ENCODE data around the gene KLF9. TPM values are rescaled to one million over a fixed set of nuclear protein-coding genes. Genes with fewer than 3 reads are reported as not detected.

Gene KLF9
- total RNA-seq, 4 donors from 2014 or later, result 286 to 387 (median 351) TPM

- peaks cover 0 to 52% (median 40%) of the 10 kb centered on the region in 4 donors for H3K4me1 ChIP-seq
- H3K4me3 ChIP-seq, result peak overlapping the region; percentile 90 to 96 (median 95)
- WGBS, 2 donors, result 66 to 80% methylated on average over 3 of the region's 3 CpGs
- H3K27me3 ChIP-seq, result no peaks in the 10 kb centered on the region
- TF ChIP-seq EP300 (IDR thresholded peaks at IDR 0.05) (peak in 1 of 2 donors; percentile 3), CTCF (IDR thresholded peaks at IDR 0.05) (no peak)
- H3K36me3 ChIP-seq, result peaks cover 0 to 25% (median 0%) of the 10 kb centered on the region in 3 donors
- no peaks in the 10 kb centered on the region for H3K9me3 ChIP-seq
- H3K27ac ChIP-seq, result peak overlapping the region; percentile 100
- no peak for DNase-seq (ENCODE audit: low spot score in 2 of 2)
These were observed 5.2 kb downstream of the KLF9 start for GRCh38 chr9:70409280-70409679.

- no peaks in the 10 kb centered on the region for H3K9me3 ChIP-seq
- no peak for DNase-seq (ENCODE audit: low spot score in 2 of 2)
- H3K4me1 ChIP-seq, result peaks cover 0 to 60% (median 47%) of the 10 kb centered on the region in 4 donors
- peak overlapping the region; percentile 63 to 89 (median 78) for H3K27ac ChIP-seq
- H3K27me3 ChIP-seq, result no peaks in the 10 kb centered on the region
- H3K36me3 ChIP-seq, result peaks cover 0 to 25% (median 0%) of the 10 kb centered on the region in 3 donors
- WGBS, 2 donors, result 77 to 93% methylated on average over 5 of the region's 5 CpGs
- peak overlapping the region; percentile 4 to 90 (median 30) for H3K4me3 ChIP-seq
- peak in 1 of 2 donors; percentile 54 for TF ChIP-seq EP300 (IDR thresholded peaks at IDR 0.05)
- TF ChIP-seq POLR2A (IDR thresholded peaks at IDR 0.05), result no peak
These were observed 5.9 kb downstream of the KLF9 start for GRCh38 chr9:70408393-70409040.

GRCh38 chr9:70407081-70407503, 7.4 kb downstream of the KLF9 start:
- Histone ChIP-seq H3K9me3 (no peaks in the 10 kb centered on the region), H3K36me3 (peaks cover 0 to 18% (median 0%) of the 10 kb centered on the region in 3 donors), H3K4me1 (peaks cover 0 to 74% (median 60%) of the 10 kb centered on the region in 4 donors), H3K4me3 (peak overlapping the region; percentile 4 to 90 (median 30)), H3K27me3 (no peaks in the 10 kb centered on the region), H3K27ac (peak overlapping the region; percentile 63 to 89 (median 78))
- DNase-seq (ENCODE audit: low spot score in 2 of 2), result no peak
- no peak for TF ChIP-seq POLR2A (IDR thresholded peaks at IDR 0.05)
- TF ChIP-seq EP300 (IDR thresholded peaks at IDR 0.05), result peak in 1 of 2 donors; percentile 17
- 32 to 37% methylated on average over 4 of the region's 4 CpGs for WGBS, 2 donors

- Histone ChIP-seq H3K4me1 (peaks cover 0 to 81% (median 63%) of the 10 kb centered on the region in 4 donors), H3K27me3 (no peaks in the 10 kb centered on the region), H3K4me3 (peak overlapping the region in 3 of 4 donors; percentile 4 to 90 (median 13)), H3K9me3 (no peaks in the 10 kb centered on the region), H3K27ac (peak overlapping the region; percentile 63 to 89 (median 78)), H3K36me3 (peaks cover 0 to 18% (median 0%) of the 10 kb centered on the region in 3 donors)
- no peak for TF ChIP-seq CTCF (IDR thresholded peaks at IDR 0.05)
- peak in 1 of 2 donors; percentile 22 for TF ChIP-seq POLR2A (IDR thresholded peaks at IDR 0.05)
- peak; percentile 37 to 83 for TF ChIP-seq EP300 (IDR thresholded peaks at IDR 0.05)
- no peak for DNase-seq (ENCODE audit: low spot score in 2 of 2)
- WGBS, 2 donors, result 22 to 24% methylated on average over 6 of the region's 6 CpGs
These were observed 8.0 kb downstream of the KLF9 start for GRCh38 chr9:70406434-70406862.

- Histone ChIP-seq H3K4me1 (peaks cover 0 to 86% (median 66%) of the 10 kb centered on the region in 4 donors), H3K36me3 (peaks cover 0 to 18% (median 0%) of the 10 kb centered on the region in 3 donors), H3K27me3 (no peaks in the 10 kb centered on the region), H3K9me3 (no peaks in the 10 kb centered on the region), H3K27ac (peak overlapping the region; percentile 63 to 89 (median 78)), H3K4me3 (peak overlapping the region in 2 of 4 donors; percentile 13 to 90)
- WGBS, 2 donors, result 66 to 68% methylated on average over 3 of the region's 3 CpGs
- TF ChIP-seq EP300 (IDR thresholded peaks at IDR 0.05), result no peak
- no peak for TF ChIP-seq POLR2A (IDR thresholded peaks at IDR 0.05)
- no peak for TF ChIP-seq CTCF (IDR thresholded peaks at IDR 0.05)
- no peak for DNase-seq (ENCODE audit: low spot score in 2 of 2)
These were observed 8.5 kb downstream of the KLF9 start for GRCh38 chr9:70405808-70406433.

- no peak for DNase-seq (ENCODE audit: low spot score in 2 of 2)
- Histone ChIP-seq H3K36me3 (peaks cover 0 to 14% (median 0%) of the 10 kb centered on the region in 3 donors), H3K27me3 (no peaks in the 10 kb centered on the region), H3K27ac (peak overlapping the region; percentile 63 to 89 (median 78)), H3K4me3 (peak overlapping the region in 2 of 4 donors; percentile 19 to 90), H3K9me3 (no peaks in the 10 kb centered on the region), H3K4me1 (peaks cover 0 to 95% (median 80%) of the 10 kb centered on the region in 4 donors)
- WGBS, 2 donors, result 66 to 83% methylated on average over 2 of the region's 2 CpGs
- TF ChIP-seq EP300 (IDR thresholded peaks at IDR 0.05), result no peak
- TF ChIP-seq POLR2A (IDR thresholded peaks at IDR 0.05), result no peak
- no peak for TF ChIP-seq CTCF (IDR thresholded peaks at IDR 0.05)
These were observed 10.2 kb downstream of the KLF9 start for GRCh38 chr9:70404261-70404660.
